Subcutaneous adipose tissue (tissue), 4 donors: ENCODE data around the gene FNDC3A. TPM values are rescaled to one million over a fixed set of nuclear protein-coding genes. Genes with fewer than 3 reads are reported as not detected.

ENCODE experiments used
- total RNA-seq, 4 donors: library from RNA; depleted of rRNA; stranded (reverse); fragments of >200 nt; gene quantifications; one replicate each; pipeline ENCODE4 v1.1.0, GENCODE V29; 2016
- TF ChIP-seq, protein P1 (sequence below): fragments of 450-650 bp; IDR thresholded peaks from one replicate; pipeline ENCODE4 v1.5.1; 2016; ENCODE audit warnings: low read depth, mild to moderate bottlenecking, control low read depth, antibody characterized with exemption, moderate library complexity

FNDC3A gene
- total RNA-seq, 4 donors from 2014 or later = 30.1 to 61.2 (median 47.2) TPM

- TF ChIP-seq, protein P1, sequence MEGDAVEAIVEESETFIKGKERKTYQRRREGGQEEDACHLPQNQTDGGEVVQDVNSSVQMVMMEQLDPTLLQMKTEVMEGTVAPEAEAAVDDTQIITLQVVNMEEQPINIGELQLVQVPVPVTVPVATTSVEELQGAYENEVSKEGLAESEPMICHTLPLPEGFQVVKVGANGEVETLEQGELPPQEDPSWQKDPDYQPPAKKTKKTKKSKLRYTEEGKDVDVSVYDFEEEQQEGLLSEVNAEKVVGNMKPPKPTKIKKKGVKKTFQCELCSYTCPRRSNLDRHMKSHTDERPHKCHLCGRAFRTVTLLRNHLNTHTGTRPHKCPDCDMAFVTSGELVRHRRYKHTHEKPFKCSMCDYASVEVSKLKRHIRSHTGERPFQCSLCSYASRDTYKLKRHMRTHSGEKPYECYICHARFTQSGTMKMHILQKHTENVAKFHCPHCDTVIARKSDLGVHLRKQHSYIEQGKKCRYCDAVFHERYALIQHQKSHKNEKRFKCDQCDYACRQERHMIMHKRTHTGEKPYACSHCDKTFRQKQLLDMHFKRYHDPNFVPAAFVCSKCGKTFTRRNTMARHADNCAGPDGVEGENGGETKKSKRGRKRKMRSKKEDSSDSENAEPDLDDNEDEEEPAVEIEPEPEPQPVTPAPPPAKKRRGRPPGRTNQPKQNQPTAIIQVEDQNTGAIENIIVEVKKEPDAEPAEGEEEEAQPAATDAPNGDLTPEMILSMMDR = no peak
Measured at GRCh38 chr13:48977973-48978372, 2.3 kb downstream of the FNDC3A start.

- TF ChIP-seq, protein P1 = no peak
Measured at GRCh38 chr13:48978942-48979601, 3.4 kb downstream of the FNDC3A start.

DNA sequence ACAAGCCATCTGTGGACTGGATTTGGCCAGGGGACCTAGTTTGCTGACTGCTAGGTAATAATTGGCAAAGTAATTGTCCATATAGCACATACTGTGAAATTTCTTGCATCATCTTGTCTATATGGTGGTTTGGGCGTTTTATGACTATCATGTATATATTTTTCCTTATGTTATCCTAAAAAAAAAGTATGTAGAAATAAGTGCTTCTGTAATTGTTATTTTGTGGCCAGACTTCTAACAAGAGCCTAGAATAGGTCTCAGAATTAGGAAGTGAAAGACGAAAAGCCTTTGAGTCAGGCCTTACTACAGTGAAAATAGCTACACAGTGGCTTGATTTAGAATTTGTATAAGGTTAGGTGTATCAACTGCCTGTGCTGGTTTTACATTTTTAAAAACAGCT lies 4.2 kb downstream of the FNDC3A start:
- TF ChIP-seq, protein P1 = no peak

- TF ChIP-seq, protein P1 = no peak
Measured at GRCh38 chr13:48983331-48983730, 7.6 kb downstream of the FNDC3A start.

DNA sequence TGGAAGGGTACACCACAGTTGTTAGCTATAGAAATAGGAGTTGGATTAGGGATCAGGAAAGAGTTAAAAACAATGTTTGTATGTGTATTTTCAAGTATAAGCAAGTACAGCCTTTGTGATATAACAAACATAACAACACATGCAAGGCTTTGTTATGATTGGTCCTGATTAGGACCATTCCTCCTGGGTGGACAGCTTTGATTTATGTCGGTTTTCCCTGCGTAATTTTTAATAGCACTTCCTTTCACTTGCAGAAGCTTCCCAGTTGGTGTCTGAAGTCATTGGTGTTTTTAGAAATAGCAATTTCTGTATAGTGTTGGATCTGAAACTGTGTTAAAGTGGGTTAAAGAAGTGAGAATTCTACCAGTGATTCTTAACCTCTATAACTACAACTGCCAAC lies 10.0 kb downstream of the FNDC3A start:
- TF ChIP-seq, protein P1 = no peak

DNA sequence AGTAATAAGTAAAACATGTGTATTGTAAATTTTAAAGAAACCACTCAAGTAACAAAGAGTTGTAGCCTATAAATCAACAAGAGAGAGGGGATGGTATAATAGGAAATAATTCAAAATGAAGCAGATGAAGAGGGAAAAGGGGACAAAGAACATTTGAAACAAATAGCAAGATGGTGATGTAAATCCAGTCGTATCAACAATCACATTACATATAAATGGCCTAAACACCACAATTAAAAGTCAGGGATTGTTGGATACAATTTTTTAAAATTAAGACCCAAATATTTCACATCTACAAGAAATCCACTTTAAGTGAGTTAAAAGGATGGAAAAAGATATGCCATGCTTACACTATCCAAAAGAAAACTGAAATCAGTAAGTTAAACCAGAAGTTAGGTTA lies 15.2 kb downstream of the FNDC3A start:
- TF ChIP-seq, protein P1 = no peak

GRCh38 chr13:48993150-48993549 lies 17.4 kb downstream of the FNDC3A start:
- TF ChIP-seq, protein P1 = no peak
